Omental fat pad (tissue), 4 donors: ENCODE results near the gene PLPPR3. TPM values are rescaled to one million over a fixed set of nuclear protein-coding genes. Genes with fewer than 3 reads are reported as not detected.
"Not testable (repeated sequence)": the region's sequence is repeated elsewhere in the genome, so short reads cannot be mapped to it uniquely, and the experiment has no call there.

Experiments
- ATAC-seq: fragments of 150-250 bp; one replicate; pipeline ENCODE4 v1.9.1; 2016; ENCODE audit warnings: mild to moderate bottlenecking, moderate library complexity; ENCODE audit not compliant: low FRiP score
- DNase-seq: peaks from one replicate; pipeline ENCODE4 v3.0.0-alpha.2; 2019; ENCODE audit warnings: low spot score
- total RNA-seq, 4 donors: library from RNA; depleted of rRNA; stranded (reverse); fragments of >200 nt; gene quantifications; one replicate each; pipeline ENCODE4 v1.1.0, GENCODE V29; 2016
- TF ChIP-seq, protein P1 (sequence below), 3 donors: fragments of 450-650 bp; IDR thresholded peaks; one replicate each; pipeline ENCODE4 v1.5.1; 2016 to 2017; ENCODE audit warnings: antibody characterized with exemption in 3 of 3, mild to moderate bottlenecking in 3 of 3, moderate library complexity in 2 of 3

Gene PLPPR3
- total RNA-seq, 4 donors from 2014 or later: not detected

DNA sequence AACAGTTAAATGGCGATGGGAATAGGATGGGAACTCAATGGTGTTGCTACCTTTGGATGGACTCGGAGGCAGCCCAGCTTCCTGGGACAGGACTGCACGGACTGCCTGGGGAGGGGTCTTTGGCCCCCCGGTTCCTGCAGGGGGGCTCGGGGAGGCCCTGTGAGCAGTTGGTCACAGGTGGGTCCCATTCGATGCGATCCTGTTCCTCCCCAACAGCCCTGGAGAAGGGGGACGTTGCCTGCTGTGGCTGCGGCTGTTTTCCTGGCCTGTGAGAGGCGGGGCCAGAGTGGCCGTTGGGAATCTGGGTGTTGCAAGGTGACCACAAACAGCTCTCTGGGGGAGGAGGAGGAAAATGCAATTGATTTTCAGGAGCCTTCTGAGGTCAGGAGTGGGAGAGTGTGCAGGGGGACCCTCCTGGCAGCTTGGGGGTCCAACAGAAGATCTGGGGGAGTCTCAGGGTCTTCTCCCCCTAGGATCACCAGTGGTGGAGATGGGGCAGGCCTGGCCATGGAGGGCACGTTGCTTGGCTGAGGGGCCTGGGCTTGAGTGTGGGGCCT lies 1.9 kb upstream of the PLPPR3 start:
- DNase-seq: no peak
- ATAC-seq: no peak
- TF ChIP-seq, protein P1, sequence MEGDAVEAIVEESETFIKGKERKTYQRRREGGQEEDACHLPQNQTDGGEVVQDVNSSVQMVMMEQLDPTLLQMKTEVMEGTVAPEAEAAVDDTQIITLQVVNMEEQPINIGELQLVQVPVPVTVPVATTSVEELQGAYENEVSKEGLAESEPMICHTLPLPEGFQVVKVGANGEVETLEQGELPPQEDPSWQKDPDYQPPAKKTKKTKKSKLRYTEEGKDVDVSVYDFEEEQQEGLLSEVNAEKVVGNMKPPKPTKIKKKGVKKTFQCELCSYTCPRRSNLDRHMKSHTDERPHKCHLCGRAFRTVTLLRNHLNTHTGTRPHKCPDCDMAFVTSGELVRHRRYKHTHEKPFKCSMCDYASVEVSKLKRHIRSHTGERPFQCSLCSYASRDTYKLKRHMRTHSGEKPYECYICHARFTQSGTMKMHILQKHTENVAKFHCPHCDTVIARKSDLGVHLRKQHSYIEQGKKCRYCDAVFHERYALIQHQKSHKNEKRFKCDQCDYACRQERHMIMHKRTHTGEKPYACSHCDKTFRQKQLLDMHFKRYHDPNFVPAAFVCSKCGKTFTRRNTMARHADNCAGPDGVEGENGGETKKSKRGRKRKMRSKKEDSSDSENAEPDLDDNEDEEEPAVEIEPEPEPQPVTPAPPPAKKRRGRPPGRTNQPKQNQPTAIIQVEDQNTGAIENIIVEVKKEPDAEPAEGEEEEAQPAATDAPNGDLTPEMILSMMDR (IDR thresholded peaks at IDR 0.05): no peak

DNA sequence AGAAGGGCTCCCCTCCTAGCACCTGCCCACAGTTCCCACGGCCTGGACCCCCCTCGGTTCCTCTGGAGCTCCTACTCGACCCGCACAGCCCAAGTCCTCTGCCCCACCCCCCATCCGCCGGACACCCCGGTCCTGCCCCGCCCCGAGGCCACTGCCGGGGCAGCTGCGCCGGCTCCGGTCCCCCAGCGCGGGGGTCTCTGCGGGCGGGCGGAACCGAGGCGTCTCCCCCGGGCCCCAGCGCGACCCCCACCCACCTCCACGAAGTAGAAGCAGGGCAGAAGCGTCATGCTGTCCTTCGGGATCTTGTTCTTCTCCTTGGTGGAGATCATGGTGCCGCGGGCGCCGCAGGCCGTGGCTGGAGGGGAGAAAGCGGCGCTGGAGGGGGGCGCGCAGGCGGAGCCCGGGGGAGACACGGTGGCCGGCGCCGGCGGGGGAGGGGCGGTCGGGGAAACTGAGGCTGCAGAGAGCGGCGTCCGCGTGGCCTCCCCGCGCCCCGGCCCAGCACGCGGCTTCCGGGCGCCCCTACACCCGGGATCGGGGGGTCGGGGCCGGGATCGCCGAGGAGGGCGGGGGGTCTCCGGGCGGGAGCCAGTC lies 427 bp downstream of the PLPPR3 start:
- ATAC-seq: no peak
- TF ChIP-seq, protein P1 (IDR thresholded peaks at IDR 0.05): no peak
- DNase-seq: no peak

DNA sequence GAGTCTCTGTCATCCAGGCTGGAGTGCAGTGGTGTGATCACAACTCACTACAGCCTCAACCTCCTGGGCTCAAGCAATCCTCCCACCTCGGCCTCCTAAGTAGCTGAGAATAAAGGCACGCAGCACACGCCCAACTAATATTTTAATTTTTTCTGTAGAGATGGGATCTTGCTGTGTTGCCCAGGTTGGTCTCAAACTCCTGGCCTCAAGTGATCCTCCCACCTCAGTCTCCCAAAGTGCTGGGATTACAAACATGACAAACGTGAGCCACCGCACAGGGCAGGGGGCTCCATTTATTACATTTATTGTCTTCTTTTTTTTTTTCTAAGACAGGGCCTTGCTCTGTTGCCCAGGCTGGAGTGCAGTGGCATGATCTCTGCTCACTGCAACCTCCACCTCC lies 1.5 kb downstream of the PLPPR3 start:
- not testable (repeated sequence) for DNase-seq, ATAC-seq

DNA sequence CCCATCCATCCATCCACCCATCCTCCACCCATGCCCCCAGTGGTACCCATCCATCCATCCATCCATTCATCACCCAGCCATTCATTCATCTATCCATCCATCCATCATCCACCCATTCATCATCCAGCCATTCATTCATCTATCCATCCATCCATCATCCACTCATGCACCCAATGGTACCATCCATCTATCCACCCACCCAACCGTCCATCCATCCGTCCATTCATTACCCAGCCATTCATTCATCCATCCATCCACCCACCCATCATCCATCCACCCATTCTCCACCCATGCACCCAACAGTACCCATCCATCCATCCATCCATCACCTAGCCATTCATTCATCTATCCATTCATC lies 5.3 kb downstream of the PLPPR3 start:
- no peak for DNase-seq
- TF ChIP-seq, protein P1 (IDR thresholded peaks at IDR 0.05): no peak

DNA sequence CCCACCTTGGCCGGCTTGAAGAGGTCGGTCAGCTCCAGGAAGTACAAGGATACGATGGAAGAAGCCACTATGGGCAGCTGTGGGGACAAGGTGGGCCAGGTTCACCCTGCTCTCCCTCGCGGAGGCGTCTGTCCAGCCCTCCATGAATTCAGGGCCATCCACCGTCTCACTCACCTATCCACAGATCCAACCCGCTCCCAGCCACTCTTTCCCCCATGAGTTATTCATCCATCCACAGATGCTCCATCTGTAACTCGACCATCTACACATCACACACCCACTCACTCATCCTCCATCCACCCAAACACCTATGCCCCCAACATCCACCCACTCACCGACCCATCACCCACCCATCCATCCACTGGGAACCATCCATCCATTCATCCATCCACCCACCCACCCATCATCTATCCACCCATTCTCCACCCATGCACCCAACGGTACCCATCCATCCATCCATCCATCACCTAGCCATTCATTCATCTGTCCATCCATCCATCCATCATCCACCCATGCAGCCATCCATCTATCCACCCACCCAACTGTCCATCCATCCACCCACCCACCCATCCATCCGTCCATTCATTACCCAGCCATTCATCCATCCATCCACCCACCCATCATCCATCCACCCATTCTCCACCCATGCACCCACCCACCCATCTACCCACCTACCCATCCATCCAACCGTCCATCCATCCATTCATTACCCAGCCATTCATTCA lies 5.8 kb downstream of the PLPPR3 start:
- peak; percentile 4 for ATAC-seq
- no peak for DNase-seq
- TF ChIP-seq, protein P1 (IDR thresholded peaks at IDR 0.05): no peak

More for the DNA sequence above, 5.3 kb downstream of the PLPPR3 start:
- ATAC-seq: no peak

DNA sequence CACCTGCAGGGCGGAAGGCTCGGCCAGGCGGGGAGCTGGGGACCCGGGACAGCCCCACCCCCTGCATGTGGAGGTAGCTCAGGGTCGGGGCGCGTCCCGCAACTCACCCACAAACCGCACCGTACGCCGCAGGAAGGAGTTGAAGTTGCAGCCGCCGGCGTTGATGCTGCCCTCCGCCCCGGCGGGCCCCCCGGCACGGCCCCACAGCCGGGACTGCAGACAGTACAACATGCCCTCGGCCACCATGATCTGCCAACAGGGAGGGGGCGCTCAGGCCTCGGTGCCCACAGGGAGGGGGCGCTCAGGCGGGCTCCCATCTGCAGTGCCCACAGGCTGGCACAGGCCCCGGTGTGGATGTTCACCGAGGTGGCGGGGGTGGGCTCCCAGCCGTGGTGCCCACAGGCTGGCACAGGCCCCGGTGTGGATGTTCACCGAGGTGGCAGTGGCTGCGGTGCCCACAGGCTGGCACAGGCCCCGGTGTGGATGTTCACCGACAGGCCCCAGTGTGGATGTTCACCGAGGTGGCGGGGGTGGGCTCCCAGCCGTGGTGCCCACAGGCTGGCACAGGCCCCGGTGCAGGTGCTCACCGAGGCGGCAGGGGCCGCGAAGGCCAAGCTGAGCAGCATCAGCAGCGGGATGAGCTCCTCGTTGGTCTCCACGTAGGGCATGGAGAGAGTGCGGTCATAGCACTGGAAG lies 6.5 kb downstream of the PLPPR3 start:
- TF ChIP-seq, protein P1 (IDR thresholded peaks at IDR 0.05): no peak
- ATAC-seq (peak; percentile 12), DNase-seq (no peak)
